Hypothalamus (tissue), 51 donors: ENCODE data around the gene DAPK1.
"Not testable (repeated sequence)": the region's sequence is repeated elsewhere in the genome, so short reads cannot be mapped to it uniquely, and the experiment has no call there.

ENCODE experiments used
- DNase-seq, 51 donors: peaks; one replicate each; lab custom pipeline; 2025; lab: John Stamatoyannopoulos, UW

Gene DAPK1

GRCh38 chr9:87497080-87497603 lies 525 bp upstream of the DAPK1 start:
- no peak for DNase-seq

- peak in 35 of 51 donors; percentile 10 to 76 (median 57) for DNase-seq
Measured at GRCh38 chr9:87498046-87498810, 561 bp downstream of the DAPK1 start.

GRCh38 chr9:87498811-87499360 lies 1.2 kb downstream of the DAPK1 start:
- peak in 4 of 51 donors; percentile 34 to 53 (median 44) for DNase-seq

GRCh38 chr9:87499424-87500017 lies 1.9 kb downstream of the DAPK1 start:
- no peak for DNase-seq

GRCh38 chr9:87500491-87501270 lies 3.0 kb downstream of the DAPK1 start:
- DNase-seq = peak in 1 of 51 donors; percentile 16

- DNase-seq = not testable (repeated sequence)
Measured at GRCh38 chr9:87501271-87501656, 3.6 kb downstream of the DAPK1 start.

- DNase-seq = no peak
Measured at GRCh38 chr9:87501806-87502205, 4.1 kb downstream of the DAPK1 start.

GRCh38 chr9:87502391-87503221 lies 4.9 kb downstream of the DAPK1 start:
- DNase-seq = no peak

GRCh38 chr9:87503430-87503829 lies 5.8 kb downstream of the DAPK1 start:
- DNase-seq = no peak

- no peak for DNase-seq
Measured at GRCh38 chr9:87503927-87504326, 6.3 kb downstream of the DAPK1 start.

- no peak for DNase-seq
Measured at GRCh38 chr9:87504938-87505337, 7.3 kb downstream of the DAPK1 start.

- no peak for DNase-seq
Measured at GRCh38 chr9:87505869-87506678, 8.4 kb downstream of the DAPK1 start.

- DNase-seq = no peak
Measured at GRCh38 chr9:87507576-87507975, 9.9 kb downstream of the DAPK1 start.

- no peak for DNase-seq
Measured at GRCh38 chr9:87510252-87510683, 12.6 kb downstream of the DAPK1 start.

GRCh38 chr9:87512311-87512710 lies 14.6 kb downstream of the DAPK1 start:
- DNase-seq = peak in 18 of 51 donors; percentile 5 to 51 (median 28)

- DNase-seq = no peak
Measured at GRCh38 chr9:87513161-87513560, 15.5 kb downstream of the DAPK1 start.

GRCh38 chr9:87513880-87514535 lies 16.3 kb downstream of the DAPK1 start:
- no peak for DNase-seq

GRCh38 chr9:87515006-87515405 lies 17.3 kb downstream of the DAPK1 start:
- no peak for DNase-seq
